HPDE6-E6E7 (cell line): ENCODE results near the gene GNB5.
"Not testable (repeated sequence)": the region's sequence is repeated elsewhere in the genome, so short reads cannot be mapped to it uniquely, and the experiment has no call there.

Experiments
- DNase-seq: peaks from one replicate; pipeline ENCODE4 v3.0.0; 2011; ENCODE audit warnings: missing footprints; ENCODE audit errors: extremely low spot score

The GNB5 gene

GRCh38 chr15:52093539-52094510, 97.4 kb downstream of the GNB5 start:
- DNase-seq: peak; percentile 78

GRCh38 chr15:52093167-52093538, 98.0 kb downstream of the GNB5 start:
- no peak for DNase-seq

GRCh38 chr15:52090193-52090592, 101.0 kb downstream of the GNB5 start:
- DNase-seq: no peak

GRCh38 chr15:52086011-52086786, 105.0 kb downstream of the GNB5 start:
- no peak for DNase-seq

GRCh38 chr15:52085299-52085698, 105.9 kb downstream of the GNB5 start:
- no peak for DNase-seq

GRCh38 chr15:52083603-52084002, 107.6 kb downstream of the GNB5 start:
- DNase-seq: no peak

GRCh38 chr15:52083037-52083359, 108.2 kb downstream of the GNB5 start:
- DNase-seq: not testable (repeated sequence)

- DNase-seq: no peak
Observed at GRCh38 chr15:52082197-52083036, 108.8 kb downstream of the GNB5 start.

- DNase-seq: no peak
Observed at GRCh38 chr15:52080706-52081392, 110.3 kb downstream of the GNB5 start.

- peak; percentile 86 for DNase-seq
Observed at GRCh38 chr15:52080031-52080430, 111.2 kb downstream of the GNB5 start.

GRCh38 chr15:52078876-52079700, 112.1 kb downstream of the GNB5 start:
- no peak for DNase-seq

GRCh38 chr15:52078197-52078875, 112.9 kb downstream of the GNB5 start:
- no peak for DNase-seq

- DNase-seq: peak; percentile 96
Observed at GRCh38 chr15:52076889-52077781, 114.1 kb downstream of the GNB5 start.

GRCh38 chr15:52071570-52071969, 119.6 kb downstream of the GNB5 start:
- DNase-seq: peak; percentile 89

GRCh38 chr15:52069559-52069958, 121.6 kb downstream of the GNB5 start:
- DNase-seq: no peak

GRCh38 chr15:52068004-52068615, 123.1 kb downstream of the GNB5 start:
- DNase-seq: no peak

GRCh38 chr15:52067545-52067926, 123.7 kb downstream of the GNB5 start:
- DNase-seq: no peak

- no peak for DNase-seq
Observed at GRCh38 chr15:52066842-52067544, 124.2 kb downstream of the GNB5 start.
